G401.6 (cell line): Measurements from ENCODE around the gene MAP3K5.

ENCODE experiments used
- FAIRE-seq: peaks from 2 replicates; lab custom pipeline; 2012; peaks lifted over from hg19 to GRCh38; lab: Jason Lieb, UNC

Gene MAP3K5

DNA sequence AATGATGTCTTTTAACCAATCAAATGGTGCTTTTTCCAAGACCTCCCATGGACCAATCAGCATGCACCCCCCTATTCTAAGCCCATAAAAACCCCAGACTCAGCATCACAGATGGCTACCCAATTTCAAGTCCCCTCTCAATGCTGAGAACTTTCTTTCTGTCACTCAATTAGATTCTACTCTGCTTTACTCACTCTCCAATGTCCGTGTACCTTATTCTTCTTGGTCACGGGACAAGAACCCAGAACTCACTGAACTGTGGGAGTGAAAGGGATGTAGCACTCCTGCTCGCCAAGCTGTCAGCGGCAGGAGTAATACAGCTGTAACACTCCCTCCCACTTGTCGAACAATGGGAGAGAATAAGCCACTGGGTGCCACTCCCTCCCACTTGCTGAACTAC lies 221.2 kb downstream of the MAP3K5 start:
- no peak for FAIRE-seq

- FAIRE-seq, result no peak
Observed at GRCh38 chr6:136568129-136568528, 224.1 kb downstream of the MAP3K5 start.

DNA sequence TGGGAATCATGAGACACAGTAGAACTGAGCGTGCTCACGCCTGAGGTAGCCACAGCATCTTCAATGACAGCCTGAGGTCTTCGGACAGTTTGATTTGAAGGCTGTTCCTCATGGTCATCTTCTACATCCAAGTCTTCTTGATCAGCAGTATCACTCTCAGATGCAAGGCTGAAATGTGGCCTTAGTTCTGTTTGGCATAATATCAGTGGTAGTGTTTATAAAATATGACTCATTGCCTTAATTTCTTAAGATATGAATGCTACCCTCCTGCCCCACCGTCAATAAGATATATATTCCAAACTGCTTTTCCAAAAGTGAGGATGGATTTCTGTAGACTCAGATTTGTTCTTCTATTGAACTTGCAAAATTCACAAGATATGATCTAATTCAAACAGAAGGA lies 224.6 kb downstream of the MAP3K5 start:
- no peak for FAIRE-seq

GRCh38 chr6:136566851-136567250 lies 225.4 kb downstream of the MAP3K5 start:
- no peak for FAIRE-seq

DNA sequence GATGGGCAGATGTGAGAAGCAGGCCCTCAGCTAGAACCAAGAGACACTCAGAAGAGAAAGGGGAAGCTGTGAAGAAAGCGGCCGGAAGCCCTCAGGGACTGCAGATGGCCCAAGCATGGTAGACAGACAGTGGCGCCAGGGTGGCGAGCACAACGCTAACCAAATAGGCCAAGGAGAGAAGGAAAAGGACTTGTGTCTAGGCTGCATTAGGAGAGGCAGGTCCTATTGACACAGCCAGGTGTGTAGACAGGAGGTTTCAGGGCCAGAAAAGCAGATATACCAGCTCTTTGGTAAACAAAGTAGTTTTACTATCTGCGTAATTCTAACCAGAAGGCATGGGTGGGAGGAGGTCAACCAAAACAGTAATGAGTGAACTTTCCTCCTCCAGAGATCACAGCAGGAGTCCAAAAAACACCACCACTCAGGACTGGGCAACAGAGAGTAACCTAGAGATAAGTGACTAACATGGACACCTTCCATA lies 226.2 kb downstream of the MAP3K5 start:
- FAIRE-seq, result no peak

- no peak for FAIRE-seq
Observed at GRCh38 chr6:136564180-136564579, 228.1 kb downstream of the MAP3K5 start.

DNA sequence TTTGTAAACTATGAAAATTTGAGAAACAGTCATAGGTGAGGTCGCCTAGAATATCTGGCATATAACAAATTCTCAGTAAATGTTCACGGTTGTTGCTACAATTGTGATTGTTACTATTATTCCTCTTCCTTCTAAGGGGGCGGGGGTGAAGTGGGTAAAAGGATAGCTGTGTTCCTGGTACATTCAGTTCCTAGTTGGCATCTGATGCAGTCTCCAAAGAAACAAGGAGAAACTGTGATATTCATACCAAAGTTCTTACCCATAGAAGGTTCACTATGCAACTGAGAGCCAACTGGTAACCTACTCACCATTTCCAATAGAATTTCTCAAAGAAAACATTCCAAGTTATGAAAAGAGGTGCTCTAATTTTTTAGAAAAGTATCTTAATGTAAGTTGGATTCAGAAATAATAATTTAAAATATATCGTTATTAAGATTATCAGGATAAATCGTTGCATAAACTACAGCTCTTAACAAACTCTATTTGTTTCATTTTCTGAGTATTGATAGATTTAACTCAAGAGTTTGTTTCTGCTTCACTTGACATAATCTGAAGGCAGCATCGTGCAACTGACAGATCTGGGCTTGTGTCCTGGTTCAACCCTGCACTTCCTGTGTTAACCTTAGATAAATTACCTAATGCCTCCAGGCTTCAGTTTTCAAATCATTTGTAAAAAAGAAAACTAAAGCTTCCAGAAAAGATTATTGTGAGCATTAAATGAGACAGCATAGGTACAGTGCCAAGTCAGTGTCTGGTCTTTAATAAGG lies 228.7 kb downstream of the MAP3K5 start:
- FAIRE-seq, result no peak

DNA sequence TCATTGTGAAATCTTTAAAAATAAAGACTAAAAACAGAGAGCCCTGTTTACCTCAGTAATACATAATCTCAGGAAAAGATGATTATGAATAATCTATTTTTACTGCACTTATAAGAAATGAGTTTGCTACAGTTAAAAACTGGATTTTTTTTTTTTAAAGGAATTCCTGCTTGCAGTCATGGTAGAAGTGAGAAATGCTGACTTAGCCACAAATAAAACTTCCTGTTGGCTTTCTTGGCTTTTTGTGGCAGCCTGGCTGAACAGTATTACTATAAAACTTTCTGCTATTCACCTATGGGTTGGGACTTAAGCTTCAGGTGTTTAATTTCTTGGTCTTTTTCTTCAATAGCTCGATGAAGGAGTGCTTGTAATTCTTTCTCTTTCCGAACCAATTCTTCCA lies 230.1 kb downstream of the MAP3K5 start:
- no peak for FAIRE-seq

DNA sequence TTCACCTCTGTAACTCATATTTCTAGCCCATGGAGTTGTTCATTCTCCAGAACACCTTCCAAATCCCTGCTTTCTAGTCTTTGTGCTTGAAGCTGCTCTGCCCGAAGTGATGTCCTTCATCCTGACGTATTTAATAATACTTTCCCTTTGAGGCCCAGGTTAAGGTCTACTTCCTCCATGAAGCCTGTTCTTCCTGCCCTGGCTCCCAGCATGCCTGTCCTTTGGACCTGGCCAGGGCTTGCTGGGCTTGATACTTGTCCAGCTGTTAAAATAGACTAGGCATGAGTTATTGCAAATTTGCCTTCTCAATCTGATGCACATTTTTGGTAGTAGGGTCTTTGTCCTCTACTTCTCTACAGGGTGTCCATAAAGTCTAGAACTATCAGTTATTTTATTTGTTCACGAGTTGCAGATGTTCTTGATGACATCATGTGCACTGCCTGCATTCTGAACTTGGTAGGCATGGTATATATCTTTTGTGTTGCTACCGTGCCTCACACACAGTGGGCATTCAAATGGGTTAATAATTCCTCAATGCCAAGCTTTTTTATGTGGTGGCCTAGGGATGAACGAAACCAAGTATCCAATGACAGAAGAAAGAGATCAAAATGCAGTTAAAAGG lies 239.0 kb downstream of the MAP3K5 start:
- no peak for FAIRE-seq

DNA sequence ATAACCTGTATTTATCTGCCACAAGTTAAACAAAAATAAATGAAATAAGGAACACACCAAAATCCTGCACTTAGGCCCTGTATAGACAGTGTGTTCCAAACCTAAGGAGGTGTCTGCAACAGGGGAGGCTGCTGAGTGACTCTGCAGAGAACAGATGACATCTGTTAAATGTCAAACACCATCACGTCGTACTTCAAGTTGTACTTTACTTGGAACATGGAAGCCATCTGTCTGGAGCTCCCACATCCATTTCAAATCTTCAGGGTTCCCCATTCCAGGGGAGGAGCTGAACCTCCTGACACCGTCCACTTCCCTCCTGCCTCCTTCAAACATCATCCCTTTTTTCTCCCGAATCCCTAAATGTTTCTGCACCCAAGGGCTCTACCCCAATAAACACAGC lies 240.2 kb downstream of the MAP3K5 start:
- no peak for FAIRE-seq

GRCh38 chr6:136551103-136551502 lies 241.2 kb downstream of the MAP3K5 start:
- no peak for FAIRE-seq

DNA sequence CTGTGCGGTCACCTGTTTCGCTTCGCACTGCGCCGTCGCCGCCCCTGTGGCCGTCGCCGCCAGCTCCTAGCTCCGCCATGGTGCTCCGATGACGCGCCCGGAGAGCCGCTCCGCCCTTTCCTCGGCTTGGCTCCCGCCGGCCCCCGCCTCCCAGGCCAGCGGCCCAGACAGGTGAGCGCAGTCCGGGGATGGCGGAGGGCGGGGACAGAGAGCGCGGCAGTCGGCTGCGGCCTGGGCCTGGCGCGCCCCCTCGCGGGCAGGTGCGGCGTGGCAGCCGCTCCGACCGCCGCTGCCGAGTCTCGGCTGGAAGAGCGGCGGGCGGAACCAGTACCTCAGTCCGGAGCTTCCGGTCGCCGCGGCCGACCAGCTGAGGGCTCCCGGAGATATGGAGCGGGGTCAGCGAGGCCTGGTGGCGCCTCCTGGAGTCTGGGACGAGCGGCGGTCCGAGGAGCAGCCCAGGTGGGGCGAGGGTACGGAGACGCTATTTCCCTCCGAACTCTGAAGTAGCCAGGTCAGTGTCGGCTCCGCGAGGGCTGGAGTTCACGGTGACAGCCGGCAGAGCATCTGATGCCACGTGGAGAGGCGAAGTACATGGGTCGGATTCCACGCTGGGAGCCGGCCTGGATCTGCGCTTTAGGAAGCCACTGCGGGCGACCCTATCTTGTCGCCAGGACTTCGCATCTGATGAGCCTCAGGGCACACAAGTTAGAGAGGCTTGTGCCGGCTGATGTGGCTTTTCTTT lies 241.8 kb downstream of the MAP3K5 start, which contains the start of gene MAP7:
MAP7 (minus strand) TSS at position 93 of the 742 bp plus-strand sequence; CDS start at position 79, 14 bp downstream.
- no peak for FAIRE-seq

- FAIRE-seq, result no peak
Observed at GRCh38 chr6:136550045-136550329, 242.3 kb downstream of the MAP3K5 start.

- FAIRE-seq, result no peak
Observed at GRCh38 chr6:136549300-136550044, 242.8 kb downstream of the MAP3K5 start.

GRCh38 chr6:136548582-136549299 lies 243.5 kb downstream of the MAP3K5 start:
- FAIRE-seq, result no peak

DNA sequence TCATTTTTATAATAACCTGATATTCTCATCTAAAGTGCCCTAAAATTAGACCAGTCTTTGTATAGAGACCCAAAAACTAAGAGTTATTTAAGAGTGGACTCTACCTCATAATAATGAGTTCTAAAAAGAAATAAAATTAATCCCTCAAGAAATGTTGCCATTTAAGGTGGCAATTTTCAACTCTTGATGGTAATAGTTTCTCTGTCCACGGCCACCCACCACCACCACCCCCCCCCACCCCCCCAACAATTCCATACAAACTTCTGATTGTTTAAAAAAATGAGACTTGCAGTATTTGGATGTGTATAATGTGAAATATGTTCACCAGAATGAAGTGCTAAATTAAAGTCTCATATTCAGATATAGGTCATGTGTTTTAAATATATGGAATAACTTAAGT lies 244.4 kb downstream of the MAP3K5 start:
- FAIRE-seq, result no peak

DNA sequence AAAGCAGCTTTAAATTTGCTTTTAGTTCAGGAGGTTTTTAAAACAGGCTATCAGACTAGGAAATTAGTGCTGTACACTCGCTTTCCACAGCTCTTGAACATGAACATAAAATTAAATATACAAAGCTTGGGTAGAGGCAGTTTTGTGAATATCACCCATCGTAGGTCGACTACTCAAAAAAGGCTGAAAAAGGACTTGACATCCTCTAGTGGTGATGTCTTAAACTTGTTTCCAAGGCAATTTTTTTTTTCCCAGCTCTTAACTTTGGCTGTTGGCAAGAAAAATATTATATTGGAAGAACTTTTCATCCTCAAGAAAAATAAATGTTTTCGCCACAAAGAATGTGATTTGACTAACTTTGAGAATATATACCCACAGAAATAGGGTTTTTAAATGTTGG lies 244.9 kb downstream of the MAP3K5 start:
- no peak for FAIRE-seq

DNA sequence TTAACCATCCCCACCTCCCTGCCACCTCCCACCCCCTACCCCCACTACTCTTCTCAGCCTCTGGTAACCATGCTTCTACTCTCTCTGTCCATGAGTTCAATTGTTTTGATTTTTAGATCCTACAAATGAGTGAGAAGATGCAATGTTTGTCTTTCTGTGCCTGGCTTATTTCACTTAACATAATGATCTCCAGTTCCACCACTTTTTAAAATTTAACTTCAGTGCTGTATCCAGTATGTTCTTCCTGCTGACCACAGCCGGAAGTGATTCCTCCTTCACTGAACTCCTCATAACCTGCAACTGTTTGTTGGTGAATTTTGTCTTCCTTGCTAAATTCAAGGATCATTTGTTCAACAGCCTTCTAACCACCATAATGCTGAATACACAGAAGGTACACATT lies 245.9 kb downstream of the MAP3K5 start:
- FAIRE-seq, result no peak

- FAIRE-seq, result no peak
Observed at GRCh38 chr6:136544326-136544725, 248.0 kb downstream of the MAP3K5 start.

DNA sequence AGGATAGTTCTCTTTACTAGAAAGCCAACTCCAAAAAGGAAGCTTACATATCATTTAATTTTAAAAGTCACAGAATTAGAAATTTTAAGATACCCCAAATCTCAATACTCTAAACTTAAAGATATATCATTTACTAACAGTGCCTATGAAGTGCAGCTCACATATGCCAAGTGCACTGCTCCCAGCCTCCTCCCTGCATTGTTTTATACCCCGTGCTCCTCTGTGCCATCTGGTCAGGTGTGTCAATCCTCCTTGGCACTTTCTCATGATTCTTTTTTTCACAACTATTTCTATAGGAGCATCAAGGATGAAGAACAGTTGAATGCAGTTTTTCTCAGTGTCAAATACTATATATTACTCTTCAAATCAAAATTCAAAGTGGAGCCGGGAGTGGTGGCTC lies 250.9 kb downstream of the MAP3K5 start:
- FAIRE-seq, result no peak

DNA sequence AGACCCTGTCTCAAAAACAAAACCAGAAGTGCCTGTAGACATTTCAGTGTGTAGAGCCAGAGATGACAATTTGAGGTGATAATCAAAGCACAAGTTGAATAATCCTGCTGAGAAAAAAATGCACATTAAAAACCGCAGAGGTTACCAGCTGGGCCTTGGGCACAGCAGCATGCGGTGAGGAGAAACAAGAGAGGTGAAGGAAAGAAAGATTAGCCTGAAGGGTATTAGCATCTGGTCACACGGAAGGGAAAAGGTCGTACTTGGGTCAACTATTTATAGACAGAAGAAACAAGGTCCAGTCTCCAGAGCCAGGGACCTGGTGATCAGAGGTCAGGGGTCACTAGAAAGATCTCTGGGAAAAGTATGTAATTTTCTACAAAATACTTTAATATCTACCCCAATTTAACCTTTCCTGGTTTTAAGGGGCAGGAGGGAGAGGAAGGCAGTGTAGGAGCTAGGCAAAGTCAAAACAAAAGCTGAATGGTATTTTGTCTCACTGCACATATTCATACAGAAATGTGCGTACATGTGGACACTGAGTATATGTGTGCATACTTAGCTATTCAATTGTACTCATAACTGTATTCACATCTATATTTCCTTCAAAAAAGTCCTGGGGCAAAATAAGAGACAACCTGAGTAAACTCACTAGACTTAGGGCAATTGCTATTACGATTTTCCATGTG lies 252.2 kb downstream of the MAP3K5 start:
- FAIRE-seq, result no peak
